ENCODE measurements around the gene ZNF414.
"Not testable (repeated sequence)": the region's sequence is repeated elsewhere in the genome, so short reads cannot be mapped to it uniquely, and the experiment has no call there.

ZNF414 gene

GRCh38 chr19:8557642-8558238 is 43.8 kb upstream of the ZNF414 start:
- no peaks in the 10 kb centered on the region for H3K9me3 ChIP-seq (ENCODE audit: control insufficient read depth, insufficient read depth, low read depth, low read length)
- H3K27ac ChIP-seq (ENCODE audit: extremely low read depth, low read depth, low read length) = no peak overlapping the region
- CTCF ChIA-PET = interaction anchor here (0.6 to 1.0 kb wide), 2 partner anchors 21 to 85 kb away, joined by 3 to 6 read pairs; no protein-coding TSS in a partner anchor
- H3K36me3 ChIP-seq (ENCODE audit: control insufficient read depth in 2 of 2, insufficient read depth in 1 of 2, low read length in 2 of 2) = no peaks in the 10 kb centered on the region
- POLR2A ChIA-PET = interaction anchor here (0.7 to 1.3 kb wide), 2 partner anchors 44 to 235 kb away, joined by 3 read pairs; partner anchors contain the start of gene ZNF414
- H3K4me1 ChIP-seq (ENCODE audit: control insufficient read depth, insufficient read depth, low read length) = no peaks in the 10 kb centered on the region
- TF ChIP-seq, protein P1, sequence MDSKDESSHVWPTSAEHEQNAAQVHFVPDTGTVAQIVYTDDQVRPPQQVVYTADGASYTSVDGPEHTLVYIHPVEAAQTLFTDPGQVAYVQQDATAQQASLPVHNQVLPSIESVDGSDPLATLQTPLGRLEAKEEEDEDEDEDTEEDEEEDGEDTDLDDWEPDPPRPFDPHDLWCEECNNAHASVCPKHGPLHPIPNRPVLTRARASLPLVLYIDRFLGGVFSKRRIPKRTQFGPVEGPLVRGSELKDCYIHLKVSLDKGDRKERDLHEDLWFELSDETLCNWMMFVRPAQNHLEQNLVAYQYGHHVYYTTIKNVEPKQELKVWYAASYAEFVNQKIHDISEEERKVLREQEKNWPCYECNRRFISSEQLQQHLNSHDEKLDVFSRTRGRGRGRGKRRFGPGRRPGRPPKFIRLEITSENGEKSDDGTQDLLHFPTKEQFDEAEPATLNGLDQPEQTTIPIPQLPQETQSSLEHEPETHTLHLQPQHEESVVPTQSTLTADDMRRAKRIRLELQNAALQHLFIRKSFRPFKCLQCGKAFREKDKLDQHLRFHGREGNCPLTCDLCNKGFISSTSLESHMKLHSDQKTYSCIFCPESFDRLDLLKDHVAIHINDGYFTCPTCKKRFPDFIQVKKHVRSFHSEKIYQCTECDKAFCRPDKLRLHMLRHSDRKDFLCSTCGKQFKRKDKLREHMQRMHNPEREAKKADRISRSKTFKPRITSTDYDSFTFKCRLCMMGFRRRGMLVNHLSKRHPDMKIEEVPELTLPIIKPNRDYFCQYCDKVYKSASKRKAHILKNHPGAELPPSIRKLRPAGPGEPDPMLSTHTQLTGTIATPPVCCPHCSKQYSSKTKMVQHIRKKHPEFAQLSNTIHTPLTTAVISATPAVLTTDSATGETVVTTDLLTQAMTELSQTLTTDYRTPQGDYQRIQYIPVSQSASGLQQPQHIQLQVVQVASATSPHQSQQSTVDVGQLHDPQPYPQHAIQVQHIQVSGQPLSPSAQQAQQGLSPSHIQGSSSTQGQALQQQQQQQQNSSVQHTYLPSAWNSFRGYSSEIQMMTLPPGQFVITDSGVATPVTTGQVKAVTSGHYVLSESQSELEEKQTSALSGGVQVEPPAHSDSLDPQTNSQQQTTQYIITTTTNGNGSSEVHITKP (tag by site-specific recombination; IDR thresholded peaks at IDR 0.05) = no peak
- TF ChIP-seq ZNF18 (tag by site-specific recombination; IDR thresholded peaks at IDR 0.05) = 0 out of 2 replicates have a peak, but pooled peaks have one; percentile 41
- TF ChIP-seq ZNF404 (tag by site-specific recombination; IDR thresholded peaks at IDR 0.05) = no peak
- no peak for TF ChIP-seq ZNF366 (tag by site-specific recombination; conservative IDR thresholded peaks at IDR 0.05)
- no peak overlapping the region for H3K4me3 ChIP-seq (ENCODE audit: low read depth, low read length)

GRCh38 chr19:8553729-8554128 is 39.8 kb upstream of the ZNF414 start:
- H3K9me3 ChIP-seq (ENCODE audit: control insufficient read depth, insufficient read depth, low read depth, low read length); POLR2A ChIA-PET; H3K27ac ChIP-seq (ENCODE audit: extremely low read depth, low read depth, low read length); H3K4me1 ChIP-seq (ENCODE audit: control insufficient read depth, insufficient read depth, low read length); H3K36me3 ChIP-seq (ENCODE audit: control insufficient read depth in 2 of 2, insufficient read depth in 1 of 2, low read length in 2 of 2); H3K4me3 ChIP-seq (ENCODE audit: low read depth, low read length): not testable (repeated sequence)
- TF ChIP-seq ZNF121 (tag by site-specific recombination; IDR thresholded peaks at IDR 0.05) (0 out of 2 replicates have a peak, but pooled peaks have one; percentile 33), ZNF596 (tag by site-specific recombination; IDR thresholded peaks at IDR 0.05) (peak; percentile 95)
- CTCF ChIA-PET = interaction anchor here (0.7 kb wide), 1 partner anchor 25 kb away, joined by 3 read pairs; no protein-coding TSS in a partner anchor

DNA sequence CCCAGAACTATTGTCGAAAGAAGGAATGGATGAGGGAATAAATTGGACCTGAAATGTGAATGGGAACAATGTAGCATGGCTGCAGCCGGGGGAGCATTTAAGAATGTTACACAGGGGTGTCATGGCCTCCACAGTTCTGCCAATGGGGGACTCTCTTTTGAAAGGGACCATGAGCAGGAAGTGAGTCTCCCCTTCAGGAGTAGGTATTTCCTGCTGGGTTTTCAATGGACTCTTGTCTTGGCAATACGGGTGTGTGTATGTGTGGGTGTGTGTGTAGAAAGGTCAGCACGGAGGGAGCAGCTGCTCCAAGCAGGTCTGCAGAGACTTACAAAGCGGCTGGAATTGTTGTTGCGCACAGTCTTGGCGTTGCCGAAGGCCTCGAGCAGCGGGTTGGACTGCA is 38.8 kb upstream of the ZNF414 start:
- no peaks in the 10 kb centered on the region for H3K9me3 ChIP-seq (ENCODE audit: control insufficient read depth, insufficient read depth, low read depth, low read length)
- H3K36me3 ChIP-seq (ENCODE audit: control insufficient read depth in 2 of 2, insufficient read depth in 1 of 2, low read length in 2 of 2) = no peaks in the 10 kb centered on the region
- no peaks in the 10 kb centered on the region for H3K4me1 ChIP-seq (ENCODE audit: control insufficient read depth, insufficient read depth, low read length)
- H3K27ac ChIP-seq (ENCODE audit: extremely low read depth, low read depth, low read length) = no peak overlapping the region
- CTCF ChIA-PET = interaction anchor here (1.4 kb wide), 1 partner anchor 199 kb away, joined by 3 read pairs; no protein-coding TSS in a partner anchor
- POLR2A ChIA-PET = no interaction called here
- no peak overlapping the region for H3K4me3 ChIP-seq (ENCODE audit: low read depth, low read length)
- TF ChIP-seq ZNF660 (tag by site-specific recombination; IDR thresholded peaks at IDR 0.05) = no peak
- TF ChIP-seq ZNF639 (tag by site-specific recombination; IDR thresholded peaks at IDR 0.05) = peak; percentile 81
- TF ChIP-seq, protein P2, sequence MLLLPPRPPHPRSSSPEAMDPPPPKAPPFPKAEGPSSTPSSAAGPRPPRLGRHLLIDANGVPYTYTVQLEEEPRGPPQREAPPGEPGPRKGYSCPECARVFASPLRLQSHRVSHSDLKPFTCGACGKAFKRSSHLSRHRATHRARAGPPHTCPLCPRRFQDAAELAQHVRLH (tag by site-specific recombination; IDR thresholded peaks at IDR 0.05) = peak; percentile 57; the same call in 1 of the 2 replicates
- TF ChIP-seq ZBTB7A (tag by site-specific recombination; IDR thresholded peaks at IDR 0.05; ENCODE audit: low read depth) = no peak
- TF ChIP-seq EGR2 (tag by site-specific recombination; IDR thresholded peaks at IDR 0.05; ENCODE audit: low read depth) = peak; percentile 56
- TF ChIP-seq ZNF148 (tag by site-specific recombination; IDR thresholded peaks at IDR 0.05; ENCODE audit: borderline replicate concordance) = 0 out of 2 replicates have a peak, but pooled peaks have one; percentile 17
- 0 out of 2 replicates have a peak, but pooled peaks have one; percentile 9 for TF ChIP-seq ZNF777 (tag by site-specific recombination; IDR thresholded peaks at IDR 0.05; ENCODE audit: borderline replicate concordance)
- no peak for TF ChIP-seq GLI2 (tag by site-specific recombination; IDR thresholded peaks at IDR 0.05; ENCODE audit: borderline replicate concordance, low read depth)
- peak; percentile 98 for TF ChIP-seq YY1 (tag by site-specific recombination; IDR thresholded peaks at IDR 0.05)
- TF ChIP-seq ZFP37 (tag by site-specific recombination; IDR thresholded peaks at IDR 0.05) = no peak
- TF ChIP-seq ZNF311 (tag by site-specific recombination; IDR thresholded peaks at IDR 0.05; ENCODE audit: borderline replicate concordance) = no peak
